ENCODE results near the gene ETV7.

The ETV7 gene

GRCh38 chr6:36404164-36404563 is 16.7 kb upstream of the ETV7 start:
- TF ChIP-seq, protein P1, sequence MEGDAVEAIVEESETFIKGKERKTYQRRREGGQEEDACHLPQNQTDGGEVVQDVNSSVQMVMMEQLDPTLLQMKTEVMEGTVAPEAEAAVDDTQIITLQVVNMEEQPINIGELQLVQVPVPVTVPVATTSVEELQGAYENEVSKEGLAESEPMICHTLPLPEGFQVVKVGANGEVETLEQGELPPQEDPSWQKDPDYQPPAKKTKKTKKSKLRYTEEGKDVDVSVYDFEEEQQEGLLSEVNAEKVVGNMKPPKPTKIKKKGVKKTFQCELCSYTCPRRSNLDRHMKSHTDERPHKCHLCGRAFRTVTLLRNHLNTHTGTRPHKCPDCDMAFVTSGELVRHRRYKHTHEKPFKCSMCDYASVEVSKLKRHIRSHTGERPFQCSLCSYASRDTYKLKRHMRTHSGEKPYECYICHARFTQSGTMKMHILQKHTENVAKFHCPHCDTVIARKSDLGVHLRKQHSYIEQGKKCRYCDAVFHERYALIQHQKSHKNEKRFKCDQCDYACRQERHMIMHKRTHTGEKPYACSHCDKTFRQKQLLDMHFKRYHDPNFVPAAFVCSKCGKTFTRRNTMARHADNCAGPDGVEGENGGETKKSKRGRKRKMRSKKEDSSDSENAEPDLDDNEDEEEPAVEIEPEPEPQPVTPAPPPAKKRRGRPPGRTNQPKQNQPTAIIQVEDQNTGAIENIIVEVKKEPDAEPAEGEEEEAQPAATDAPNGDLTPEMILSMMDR (conservative IDR thresholded peaks at IDR 0.05; ENCODE audit: low read depth, low read length), result no peak
- no peak overlapping the region for H3K4me3 ChIP-seq (ENCODE audit: low read depth, low read length)
- no peak for DNase-seq (ENCODE audit: low read depth)

DNA sequence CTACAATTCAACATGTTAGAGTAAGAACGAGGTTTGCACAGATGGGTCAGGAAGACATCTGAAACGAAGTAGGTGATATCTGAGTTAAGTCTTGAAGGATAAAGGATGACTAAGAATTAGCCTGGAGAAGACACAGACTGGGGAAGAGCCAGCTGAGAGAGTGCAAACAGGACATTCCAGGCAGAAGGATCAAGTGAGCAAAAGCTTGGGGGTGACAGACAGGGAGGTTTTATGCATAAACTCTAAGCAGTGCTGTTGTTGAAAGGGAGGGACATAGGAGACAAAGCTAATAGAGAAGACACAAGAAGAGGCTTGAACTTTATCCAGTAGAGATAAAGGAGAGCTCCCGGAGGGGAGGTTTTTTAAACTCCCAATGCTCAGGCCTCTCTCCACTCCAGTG is 15.0 kb upstream of the ETV7 start:
- TF ChIP-seq, protein P1 (conservative IDR thresholded peaks at IDR 0.05; ENCODE audit: low read depth, low read length), result no peak
- no peak for DNase-seq (ENCODE audit: low read depth)
- no peak overlapping the region for H3K4me3 ChIP-seq (ENCODE audit: low read depth, low read length)

- DNase-seq (ENCODE audit: low read depth), result no peak
Measured at GRCh38 chr6:36399970-36400369, 12.5 kb upstream of the ETV7 start.

GRCh38 chr6:36392621-36393020 is 5.2 kb upstream of the ETV7 start:
- no peak for DNase-seq (ENCODE audit: low read depth)
- TF ChIP-seq, protein P1 (conservative IDR thresholded peaks at IDR 0.05; ENCODE audit: low read depth, low read length), result peak; percentile 1
- no peak overlapping the region for H3K4me3 ChIP-seq (ENCODE audit: low read depth, low read length)

More at GRCh38 chr6:36399970-36400369, 12.5 kb upstream of the ETV7 start:
- TF ChIP-seq, protein P1 (conservative IDR thresholded peaks at IDR 0.05; ENCODE audit: low read depth, low read length), result no peak
- no peak overlapping the region for H3K4me3 ChIP-seq (ENCODE audit: low read depth, low read length)

GRCh38 chr6:36389353-36389752 is 1.9 kb upstream of the ETV7 start:
- DNase-seq (ENCODE audit: low read depth), result no peak
- TF ChIP-seq, protein P1 (conservative IDR thresholded peaks at IDR 0.05; ENCODE audit: low read depth, low read length), result no peak
- no peak overlapping the region for H3K4me3 ChIP-seq (ENCODE audit: low read depth, low read length)

GRCh38 chr6:36386495-36387439 is 702 bp downstream of the ETV7 start:
- TF ChIP-seq, protein P1 (conservative IDR thresholded peaks at IDR 0.05; ENCODE audit: low read depth, low read length), result peak; percentile 42
- DNase-seq (ENCODE audit: low read depth), result peak; percentile 67
- H3K4me3 ChIP-seq (ENCODE audit: low read depth, low read length), result peak overlapping the region; percentile 57

DNA sequence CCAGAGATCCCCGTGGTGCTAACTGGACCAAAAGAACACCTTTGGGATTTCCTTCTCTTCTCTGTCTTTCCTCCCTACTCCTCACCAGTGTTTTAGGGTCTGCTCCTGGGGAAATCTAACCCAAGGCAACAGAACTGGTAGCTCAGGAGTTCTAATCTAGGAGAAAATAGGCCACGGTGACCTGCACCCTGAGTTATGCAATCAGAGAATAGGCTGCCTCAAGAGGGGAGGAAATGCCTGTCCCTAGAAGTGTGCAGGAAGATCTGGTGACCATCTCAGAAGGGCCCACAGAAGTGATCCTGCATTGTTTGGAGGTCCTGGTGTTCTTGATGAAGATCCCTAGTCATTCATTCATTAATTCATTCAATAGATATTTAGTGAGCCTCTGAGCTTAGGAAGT is 3.4 kb downstream of the ETV7 start:
- no peak overlapping the region for H3K4me3 ChIP-seq (ENCODE audit: low read depth, low read length)
- DNase-seq (ENCODE audit: low read depth), result no peak
- TF ChIP-seq, protein P1 (conservative IDR thresholded peaks at IDR 0.05; ENCODE audit: low read depth, low read length), result no peak
